GM21360 (cell line): ENCODE results near the gene SPPL3.
"Not testable (repeated sequence)": the region's sequence is repeated elsewhere in the genome, so short reads cannot be mapped to it uniquely, and the experiment has no call there.

Source experiments
- ATAC-seq: cut with Tn5 transposase; IDR thresholded peaks from one replicate; pipeline ENCODE4 v1.9.1; 2021; ENCODE audit warnings: mild to moderate bottlenecking, moderate library complexity; ENCODE audit not compliant: unreplicated experiment

Gene SPPL3

GRCh38 chr12:120792456-120792855 lies 111.7 kb downstream of the SPPL3 start:
- not testable (repeated sequence) for ATAC-seq

- ATAC-seq, result no peak
Measured at GRCh38 chr12:120791669-120792176, 112.4 kb downstream of the SPPL3 start.

- no peak for ATAC-seq
Measured at GRCh38 chr12:120790114-120790513, 114.0 kb downstream of the SPPL3 start.

GRCh38 chr12:120787889-120788288 lies 116.3 kb downstream of the SPPL3 start:
- no peak for ATAC-seq

- no peak for ATAC-seq
Measured at GRCh38 chr12:120784804-120785203, 119.4 kb downstream of the SPPL3 start.

- no peak for ATAC-seq
Measured at GRCh38 chr12:120783197-120783596, 121.0 kb downstream of the SPPL3 start.

GRCh38 chr12:120775862-120776552 lies 128.2 kb downstream of the SPPL3 start:
- no peak for ATAC-seq

- no peak for ATAC-seq
Measured at GRCh38 chr12:120774169-120774916, 129.8 kb downstream of the SPPL3 start.

- no peak for ATAC-seq
Measured at GRCh38 chr12:120771097-120771496, 133.1 kb downstream of the SPPL3 start.

GRCh38 chr12:120767071-120768024 lies 136.8 kb downstream of the SPPL3 start:
- no peak for ATAC-seq

GRCh38 chr12:120766566-120766965 lies 137.6 kb downstream of the SPPL3 start:
- ATAC-seq, result no peak

GRCh38 chr12:120764816-120765215 lies 139.3 kb downstream of the SPPL3 start:
- ATAC-seq, result no peak

- ATAC-seq, result no peak
Measured at GRCh38 chr12:120763250-120763649, 140.9 kb downstream of the SPPL3 start.

GRCh38 chr12:120762086-120762485 lies 142.1 kb downstream of the SPPL3 start:
- ATAC-seq, result no peak

GRCh38 chr12:120761519-120761934 lies 142.6 kb downstream of the SPPL3 start:
- no peak for ATAC-seq

GRCh38 chr12:120760349-120761254 lies 143.6 kb downstream of the SPPL3 start:
- ATAC-seq, result no peak

GRCh38 chr12:120759591-120760348 lies 144.4 kb downstream of the SPPL3 start:
- ATAC-seq, result no peak

- ATAC-seq, result no peak
Measured at GRCh38 chr12:120758798-120759590, 145.2 kb downstream of the SPPL3 start.
